Measurements from ENCODE around the gene ZNF346.

ZNF346 gene

GRCh38 chr5:177066224-177066623, 43.7 kb downstream of the ZNF346 start:
- no peak for DNase-seq (ENCODE audit: low spot score)
- FAIRE-seq: no peak

GRCh38 chr5:177067503-177067902, 45.0 kb downstream of the ZNF346 start:
- no peak for DNase-seq (ENCODE audit: low spot score)
- FAIRE-seq: no peak

- FAIRE-seq (no peak), DNase-seq (ENCODE audit: low spot score) (no peak)
Observed at GRCh38 chr5:177070536-177071191, 48.2 kb downstream of the ZNF346 start.

DNA sequence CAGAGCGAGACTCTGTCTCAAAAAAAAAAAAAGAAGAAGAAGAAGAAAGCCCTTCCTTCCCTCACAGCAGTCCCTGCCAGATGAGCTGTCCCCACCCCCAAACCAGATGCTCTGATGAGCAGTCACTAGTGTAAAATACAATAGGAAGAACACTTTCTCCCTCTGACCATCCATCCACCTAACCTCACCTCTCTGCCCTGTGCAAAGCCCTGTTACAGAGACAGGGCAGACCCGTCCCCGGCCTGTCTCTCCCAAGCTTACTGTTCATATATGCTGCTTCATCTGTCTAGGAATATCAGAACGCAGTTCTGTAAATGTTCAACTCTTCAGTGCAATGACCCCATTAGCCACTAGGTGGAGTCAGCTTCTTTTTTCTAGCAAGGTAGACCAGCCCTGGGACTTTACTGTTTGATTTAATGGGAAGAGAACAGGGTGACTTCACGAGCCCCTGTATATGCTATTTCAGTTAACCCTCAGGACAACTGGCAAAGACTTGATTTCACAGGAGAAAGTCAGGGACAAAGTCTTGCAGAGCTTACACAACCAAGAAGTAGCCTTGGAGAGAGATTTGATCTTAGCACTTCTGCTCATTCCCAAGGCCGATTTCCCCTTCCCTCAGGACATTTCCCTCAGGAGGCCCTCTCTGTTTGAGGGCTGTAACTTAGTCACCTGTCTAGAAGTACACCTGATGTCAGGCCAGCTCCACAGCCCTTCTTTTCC, 49.3 kb downstream of the ZNF346 start:
- FAIRE-seq (peak; percentile 76), DNase-seq (ENCODE audit: low spot score) (peak; percentile 71)

GRCh38 chr5:177077335-177077734, 54.8 kb downstream of the ZNF346 start:
- no peak for FAIRE-seq

DNA sequence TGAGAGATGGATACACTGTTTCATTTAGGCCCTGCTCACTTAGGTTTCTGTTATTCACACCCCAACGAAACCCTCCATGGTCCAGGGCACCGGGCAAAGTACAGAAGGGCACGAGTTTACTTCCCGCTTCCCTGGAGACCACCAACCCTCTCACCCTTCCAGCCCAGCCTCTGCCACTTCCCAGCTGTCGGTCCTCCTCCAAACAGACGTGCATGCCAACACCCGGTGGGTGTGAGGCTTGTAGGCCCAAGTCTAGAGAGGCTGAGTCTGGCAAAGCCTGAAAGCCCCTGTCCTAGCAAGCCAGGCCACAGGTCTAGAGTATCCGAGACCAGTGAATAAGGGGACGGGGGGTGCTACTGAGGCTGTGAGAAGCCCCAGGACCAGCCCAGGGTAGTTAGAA, 57.1 kb downstream of the ZNF346 start:
- DNase-seq (ENCODE audit: low spot score): no peak

More at GRCh38 chr5:177077335-177077734, 54.8 kb downstream of the ZNF346 start:
- DNase-seq (ENCODE audit: low spot score): no peak

GRCh38 chr5:177080265-177080664, 57.8 kb downstream of the ZNF346 start:
- no peak for DNase-seq (ENCODE audit: low spot score)
- FAIRE-seq: no peak

More for the DNA sequence above, 57.1 kb downstream of the ZNF346 start:
- FAIRE-seq: no peak

- FAIRE-seq: no peak
Observed at GRCh38 chr5:177081859-177082258, 59.4 kb downstream of the ZNF346 start.

GRCh38 chr5:177083357-177083756, 60.9 kb downstream of the ZNF346 start:
- DNase-seq (ENCODE audit: low spot score): no peak
- FAIRE-seq: no peak

More at GRCh38 chr5:177081859-177082258, 59.4 kb downstream of the ZNF346 start:
- DNase-seq (ENCODE audit: low spot score): no peak

GRCh38 chr5:177084175-177084574, 61.7 kb downstream of the ZNF346 start:
- FAIRE-seq: no peak
- no peak for DNase-seq (ENCODE audit: low spot score)

DNA sequence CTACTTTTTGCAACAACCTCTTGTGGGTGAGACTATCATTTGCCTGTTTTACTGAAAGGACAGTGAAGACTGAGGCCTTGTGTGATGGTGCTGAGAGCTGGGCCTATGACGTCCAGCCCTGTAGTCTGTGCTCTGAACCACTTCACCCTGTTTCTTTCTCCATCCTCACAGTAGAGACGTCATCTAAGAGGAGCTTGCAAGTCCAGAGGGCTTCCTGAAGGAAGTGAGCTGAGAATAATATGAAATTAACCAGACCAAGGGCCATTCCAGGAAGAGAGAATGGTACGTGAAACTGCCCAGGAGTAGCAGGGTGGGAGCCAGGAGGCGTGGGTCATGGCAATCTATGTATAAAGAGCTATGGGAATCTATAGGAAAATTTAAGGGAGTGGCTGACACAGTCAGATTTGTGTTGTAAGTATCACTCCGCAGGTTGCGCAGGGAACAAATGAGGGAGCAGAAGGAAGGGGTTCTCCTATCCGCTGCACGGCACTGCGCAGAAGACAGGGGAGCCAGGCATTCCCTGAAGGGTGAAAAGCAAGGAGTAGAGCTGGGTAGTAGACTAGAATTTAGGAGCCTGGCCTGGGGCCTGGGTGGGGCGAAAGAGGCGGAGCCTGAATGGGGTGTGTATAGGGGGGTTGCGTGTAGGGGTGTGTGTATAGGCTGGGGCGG, 63.6 kb downstream of the ZNF346 start:
- DNase-seq (ENCODE audit: low spot score) (no peak), FAIRE-seq (no peak)

DNA sequence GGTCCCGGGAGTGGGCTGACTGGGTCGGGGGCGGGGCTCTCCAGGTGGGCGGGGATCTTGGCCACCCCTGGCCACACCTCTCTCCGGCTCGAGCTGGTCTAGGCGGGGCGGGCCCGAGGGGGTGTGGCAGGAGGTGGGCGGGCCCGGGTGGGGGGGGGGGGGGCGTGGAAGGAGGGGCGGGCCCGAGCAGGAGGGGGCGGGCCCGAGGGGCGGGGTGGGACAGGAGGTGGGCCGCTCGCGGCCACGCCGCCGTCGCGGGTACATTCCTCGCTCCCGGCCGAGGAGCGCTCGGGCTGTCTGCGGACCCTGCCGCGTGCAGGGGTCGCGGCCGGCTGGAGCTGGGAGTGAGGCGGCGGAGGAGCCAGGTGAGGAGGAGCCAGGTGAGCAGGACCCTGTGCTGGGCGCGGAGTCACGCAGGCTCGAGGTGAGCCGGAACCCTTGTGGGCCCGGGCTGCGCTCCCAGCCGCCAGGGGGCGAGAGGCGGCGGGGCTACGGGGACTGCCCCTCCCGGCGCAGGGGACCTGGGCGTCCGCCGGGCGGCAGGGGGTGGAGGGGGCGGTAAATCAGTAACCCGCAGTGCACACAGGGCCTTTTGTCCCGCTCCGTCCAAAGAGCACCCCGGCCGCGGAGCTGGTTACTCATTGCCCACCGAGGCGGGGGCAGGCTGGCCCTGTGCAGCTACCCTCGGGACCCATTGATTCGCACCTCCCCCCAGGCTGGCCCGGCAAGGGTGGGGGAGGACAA, 64.3 kb downstream of the ZNF346 start, which contains the start of gene FGFR4:
Gene FGFR4 (plus strand): TSS at position 262 of the 744 bp plus-strand sequence. CDS start 2,688 bp downstream, outside the sequence.
- peak; percentile 95 for DNase-seq (ENCODE audit: low spot score)
- FAIRE-seq: peak; percentile 67

- DNase-seq (ENCODE audit: low spot score) (no peak), FAIRE-seq (no peak)
Observed at GRCh38 chr5:177087398-177088005, 65.0 kb downstream of the ZNF346 start.

GRCh38 chr5:177089127-177089526, 66.6 kb downstream of the ZNF346 start:
- DNase-seq (ENCODE audit: low spot score): no peak
- no peak for FAIRE-seq

DNA sequence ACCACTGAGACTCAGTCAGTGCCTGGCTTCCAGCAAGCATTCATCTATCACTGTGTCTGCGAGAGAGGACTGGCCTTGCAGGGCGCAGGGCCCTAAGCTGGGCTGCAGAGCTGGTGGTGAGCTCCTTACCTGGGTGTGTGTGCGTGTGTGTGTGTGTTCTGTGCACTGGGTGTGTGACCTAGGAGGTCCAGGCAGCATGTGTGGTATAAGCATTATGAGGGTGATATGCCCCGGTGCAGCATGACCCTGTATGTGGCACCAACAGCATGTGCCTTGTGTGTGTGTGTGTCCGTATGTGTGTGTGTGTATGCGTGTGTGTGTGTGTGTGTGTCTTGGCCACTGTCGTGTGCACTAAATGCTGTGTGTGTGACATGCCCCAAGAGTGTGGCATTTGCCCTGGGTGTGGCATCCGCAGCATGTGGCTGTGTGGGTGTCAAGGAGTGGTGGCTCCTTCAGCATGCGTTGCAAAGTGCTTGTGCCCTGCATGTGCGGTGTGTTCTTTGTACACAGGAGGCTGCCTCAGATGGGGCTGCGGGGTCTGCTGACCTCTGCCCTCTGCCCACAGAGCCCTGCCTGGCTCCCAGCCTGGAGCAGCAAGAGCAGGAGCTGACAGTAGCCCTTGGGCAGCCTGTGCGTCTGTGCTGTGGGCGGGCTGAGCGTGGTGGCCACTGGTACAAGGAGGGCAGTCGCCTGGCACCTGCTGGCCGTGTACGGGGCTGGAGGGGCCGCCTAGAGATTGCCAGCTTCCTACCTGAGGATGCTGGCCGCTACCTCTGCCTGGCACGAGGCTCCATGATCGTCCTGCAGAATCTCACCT, 67.5 kb downstream of the ZNF346 start:
- FAIRE-seq (no peak), DNase-seq (ENCODE audit: low spot score) (no peak)

GRCh38 chr5:177090813-177091212, 68.3 kb downstream of the ZNF346 start:
- FAIRE-seq (no peak), DNase-seq (ENCODE audit: low spot score) (no peak)

- DNase-seq (ENCODE audit: low spot score): no peak
- FAIRE-seq: no peak
Observed at GRCh38 chr5:177091232-177091631, 68.7 kb downstream of the ZNF346 start.

- FAIRE-seq: no peak
Observed at GRCh38 chr5:177092178-177093081, 69.9 kb downstream of the ZNF346 start.

DNA sequence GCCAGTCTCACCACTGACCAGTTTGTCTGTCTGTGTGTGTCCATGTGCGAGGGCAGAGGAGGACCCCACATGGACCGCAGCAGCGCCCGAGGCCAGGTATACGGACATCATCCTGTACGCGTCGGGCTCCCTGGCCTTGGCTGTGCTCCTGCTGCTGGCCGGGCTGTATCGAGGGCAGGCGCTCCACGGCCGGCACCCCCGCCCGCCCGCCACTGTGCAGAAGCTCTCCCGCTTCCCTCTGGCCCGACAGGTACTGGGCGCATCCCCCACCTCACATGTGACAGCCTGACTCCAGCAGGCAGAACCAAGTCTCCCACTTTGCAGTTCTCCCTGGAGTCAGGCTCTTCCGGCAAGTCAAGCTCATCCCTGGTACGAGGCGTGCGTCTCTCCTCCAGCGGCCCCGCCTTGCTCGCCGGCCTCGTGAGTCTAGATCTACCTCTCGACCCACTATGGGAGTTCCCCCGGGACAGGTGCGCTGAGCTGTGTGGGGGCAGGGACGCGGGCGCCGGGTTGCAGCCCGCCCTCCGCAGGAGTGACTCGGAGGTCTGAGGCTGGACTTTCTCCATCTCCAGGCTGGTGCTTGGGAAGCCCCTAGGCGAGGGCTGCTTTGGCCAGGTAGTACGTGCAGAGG, 70.7 kb downstream of the ZNF346 start:
- no peak for DNase-seq (ENCODE audit: low spot score)
- no peak for FAIRE-seq

More at GRCh38 chr5:177092178-177093081, 69.9 kb downstream of the ZNF346 start:
- DNase-seq (ENCODE audit: low spot score): no peak

Measured in RCC 7860 (cell line).